NCI-H2081 (cell line): ENCODE data around the gene GNE.
"Not testable (repeated sequence)": the region's sequence is repeated elsewhere in the genome, so short reads cannot be mapped to it uniquely, and the experiment has no call there.

ENCODE experiments used
- DNase-seq, 2 experiments: peaks; one replicate each; lab custom pipeline; 2025; lab: John Stamatoyannopoulos, UW

The GNE gene

DNA sequence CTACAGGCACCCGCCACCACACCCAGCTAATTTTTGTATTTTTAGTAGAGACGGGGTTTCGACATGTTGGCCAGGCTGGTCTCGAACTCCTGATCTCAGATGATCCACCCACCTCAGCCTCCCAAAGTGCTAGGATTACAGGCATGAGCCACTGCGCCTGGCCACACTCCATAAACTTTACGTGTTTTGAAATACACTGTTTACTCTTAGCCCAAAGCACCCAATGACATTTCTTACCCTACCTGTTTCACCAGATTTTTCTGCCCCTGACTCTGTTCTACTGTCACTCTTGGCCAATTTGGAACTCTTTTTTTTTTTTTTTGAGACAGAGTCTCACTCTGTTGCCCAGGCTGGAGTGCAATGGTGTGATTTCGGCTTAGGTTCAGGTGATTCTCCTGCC, 15.1 kb upstream of the GNE start:
- DNase-seq = not testable (repeated sequence)

DNA sequence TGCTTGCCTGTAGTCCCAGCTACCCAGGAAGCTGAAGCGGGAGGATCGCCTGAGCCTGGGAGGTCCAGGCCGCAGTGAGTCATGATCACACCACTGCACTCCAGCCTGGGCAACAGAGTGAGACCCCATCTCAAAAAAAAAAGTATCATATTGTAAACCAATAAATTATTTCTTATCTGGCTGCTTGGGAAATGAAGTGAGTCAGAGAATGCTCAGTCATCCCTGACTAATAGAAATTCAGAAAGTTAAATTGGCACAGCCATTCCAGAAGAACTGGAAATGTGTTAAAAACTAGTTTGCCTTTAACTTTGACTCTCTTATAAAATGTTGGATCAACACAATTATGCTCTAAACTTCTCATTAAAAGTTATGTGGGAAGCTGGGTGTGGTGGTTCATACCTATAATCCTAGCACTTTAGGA, 9.8 kb upstream of the GNE start:
- DNase-seq = no peak

DNA sequence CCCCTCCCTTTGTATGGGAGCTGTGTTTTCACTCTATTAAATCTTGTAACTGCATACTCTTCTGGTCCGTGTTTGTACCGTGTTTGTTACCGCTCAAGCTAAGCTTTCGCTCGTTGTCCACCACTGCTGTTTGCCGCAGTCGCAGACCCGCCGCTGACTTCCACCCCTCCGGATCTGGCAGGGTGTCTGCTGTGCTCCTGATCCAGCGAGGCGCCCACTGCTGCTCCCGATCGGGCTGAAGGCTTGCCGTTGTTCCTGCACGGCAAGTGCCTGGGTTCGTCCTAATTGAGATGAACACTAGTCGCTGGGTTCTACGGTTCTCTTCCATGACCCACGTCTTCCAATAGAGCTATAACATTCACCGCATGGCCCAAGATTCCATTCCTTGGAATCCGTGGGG, 6.6 kb upstream of the GNE start:
- DNase-seq = no peak

DNA sequence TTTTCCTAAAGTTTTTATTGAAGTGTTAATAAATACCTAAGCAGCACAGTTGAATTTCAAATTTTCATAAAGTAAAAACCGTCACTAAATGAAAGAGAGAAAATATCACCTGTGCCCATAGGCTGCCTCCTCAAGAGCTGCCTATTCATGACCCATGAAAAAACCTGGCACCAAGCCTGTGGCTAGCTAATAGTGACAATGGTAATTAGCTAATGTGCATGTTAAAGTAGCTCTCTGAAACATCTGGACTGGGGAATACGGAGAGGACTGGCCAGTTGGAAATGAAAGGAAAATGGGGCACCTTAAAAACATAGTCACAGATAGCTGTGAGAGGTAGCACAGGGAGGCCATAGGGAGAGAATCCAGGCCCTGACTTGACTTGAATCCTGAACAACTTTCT, 5.4 kb upstream of the GNE start:
- peak in 1 of 2 experiments; percentile 33 for DNase-seq

DNA sequence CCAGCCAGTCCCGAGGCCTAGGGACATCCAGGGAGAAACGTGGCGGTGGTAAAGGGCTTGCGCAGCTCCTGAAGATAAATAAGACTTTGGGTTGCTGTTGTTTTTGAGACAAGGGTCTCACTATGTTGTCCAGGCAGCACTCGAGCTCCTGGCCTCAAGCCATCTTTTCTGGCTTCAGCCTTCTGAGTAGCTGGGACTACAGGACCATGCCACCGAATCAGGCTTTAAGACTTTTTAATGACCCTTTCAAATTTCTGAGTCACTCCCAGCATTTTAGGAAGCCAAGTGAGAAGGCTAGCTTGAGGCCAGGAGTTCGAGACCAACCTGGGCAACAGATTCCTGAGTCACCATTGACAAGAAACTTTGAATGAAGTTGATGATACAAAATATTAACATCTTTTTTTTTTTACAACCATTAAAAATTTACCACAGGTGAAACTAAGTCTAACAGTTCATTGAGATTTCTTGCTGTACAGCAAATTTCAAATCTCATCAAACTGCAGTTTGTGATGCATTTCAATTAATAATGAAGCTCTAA, 817 bp upstream of the GNE start:
- no peak for DNase-seq

DNA sequence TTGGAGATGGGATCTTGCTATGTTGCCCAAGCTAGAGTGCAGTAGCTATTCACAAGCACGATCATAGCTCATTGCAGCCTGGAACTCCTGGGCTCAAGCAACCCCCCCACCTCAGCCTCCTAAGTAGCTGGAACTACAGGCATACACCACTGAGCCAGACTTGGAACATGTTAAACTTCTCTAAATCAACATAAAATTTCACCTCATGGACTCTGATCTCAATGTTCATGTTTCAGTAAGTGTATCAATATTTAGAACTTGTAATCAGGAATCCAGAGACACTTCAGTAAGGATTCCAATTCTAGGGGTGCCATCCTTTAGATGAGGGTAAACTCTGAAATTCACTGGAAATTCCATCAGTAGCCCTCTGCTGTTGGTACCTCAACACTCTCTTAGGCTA, 6.8 kb downstream of the GNE start:
- DNase-seq = no peak

DNA sequence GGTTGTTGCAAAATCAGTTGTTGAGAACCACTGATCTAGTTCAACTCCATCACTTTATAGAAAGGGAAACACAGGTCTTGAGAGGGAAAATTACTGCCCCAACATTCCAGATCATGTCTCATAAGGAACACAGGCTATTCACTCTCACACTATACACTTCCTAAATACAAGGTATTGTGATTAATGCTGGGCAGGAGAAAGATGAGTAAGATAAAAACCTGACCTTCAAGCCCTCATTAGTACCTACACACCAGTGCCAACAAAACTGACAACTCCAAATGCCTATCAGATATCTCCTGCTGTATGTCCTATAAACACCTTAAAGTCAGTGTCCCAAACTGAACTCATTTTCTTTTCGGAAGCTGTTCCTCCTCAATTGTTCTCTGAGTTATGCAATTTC, 8.2 kb downstream of the GNE start:
- DNase-seq = no peak

DNA sequence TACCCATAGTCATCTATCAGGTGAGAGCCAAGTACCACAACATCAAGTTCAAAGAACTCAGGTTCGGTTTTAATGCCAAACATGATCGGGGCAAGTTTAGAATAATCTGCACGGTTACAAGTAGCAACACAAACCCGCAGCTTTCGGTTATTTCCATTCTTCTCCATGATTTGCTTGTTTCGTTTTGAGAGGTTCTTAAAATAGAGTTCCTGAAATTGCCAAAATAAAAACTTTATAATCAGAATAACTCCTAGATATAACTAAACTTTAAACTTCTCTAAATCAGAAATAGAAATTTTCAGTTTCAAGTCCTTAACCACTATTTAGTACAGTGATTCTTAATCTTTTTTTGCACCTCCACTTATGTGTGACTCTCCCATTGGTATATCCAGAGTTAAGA, 9.1 kb downstream of the GNE start:
- no peak for DNase-seq

DNA sequence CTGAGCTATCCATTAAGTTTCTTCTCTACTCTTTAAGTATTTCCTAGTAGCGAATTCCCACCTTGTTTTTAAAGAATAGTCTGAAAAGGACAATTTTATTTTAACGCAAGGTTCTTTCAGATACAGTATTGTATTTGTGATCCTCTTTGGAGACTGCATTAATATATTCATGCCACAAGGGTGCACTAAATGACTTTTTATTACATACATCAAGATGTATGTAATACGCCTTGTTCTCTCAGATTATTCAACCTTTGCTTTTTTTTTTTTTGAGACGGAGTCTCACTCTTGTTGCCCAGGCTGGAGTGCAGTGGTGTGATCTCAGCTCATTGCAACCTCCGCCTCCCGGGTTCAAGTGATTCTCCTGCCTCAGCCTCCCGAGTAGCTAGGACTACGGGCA, 10.2 kb downstream of the GNE start:
- peak; percentile 12 to 15 for DNase-seq

DNA sequence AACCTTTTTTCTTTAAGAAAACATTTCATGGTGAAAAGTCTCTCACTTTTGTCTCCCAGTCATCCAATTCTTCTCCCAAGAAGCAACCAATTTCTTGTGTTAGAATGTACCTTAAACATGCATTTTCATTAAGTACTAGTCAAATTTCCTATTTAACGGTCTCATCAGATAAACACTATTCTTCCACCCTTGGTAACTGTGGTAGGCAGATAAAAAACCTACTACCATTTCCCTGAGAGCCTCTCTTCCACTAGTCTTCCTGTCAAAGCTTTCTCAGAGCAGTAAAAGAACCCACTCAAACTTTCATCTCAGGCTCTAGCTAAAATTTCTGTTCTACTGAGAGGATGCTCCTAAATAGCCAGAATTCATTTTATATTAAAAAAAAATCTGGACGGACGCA, 10.9 kb downstream of the GNE start:
- DNase-seq = no peak

DNA sequence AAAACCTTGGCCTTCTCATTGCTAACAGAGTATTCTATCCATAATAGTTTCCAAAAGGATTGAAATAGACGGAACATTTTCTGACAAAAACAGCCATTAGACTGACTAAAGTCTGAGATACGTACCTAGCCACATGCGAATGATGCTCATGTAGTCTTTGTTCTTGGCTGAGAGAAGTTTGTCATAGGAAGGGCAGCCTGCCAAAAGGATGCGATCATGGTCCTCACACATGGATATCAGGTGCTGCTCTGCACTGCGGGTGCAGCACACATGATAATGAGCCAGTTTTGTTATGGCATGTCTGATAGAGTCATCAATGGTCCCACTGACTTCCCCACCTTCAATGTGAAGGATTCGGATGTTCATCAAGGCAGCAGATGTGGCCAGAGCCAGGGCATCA, 12.3 kb downstream of the GNE start:
- peak in 1 of 2 experiments; percentile 18 for DNase-seq

DNA sequence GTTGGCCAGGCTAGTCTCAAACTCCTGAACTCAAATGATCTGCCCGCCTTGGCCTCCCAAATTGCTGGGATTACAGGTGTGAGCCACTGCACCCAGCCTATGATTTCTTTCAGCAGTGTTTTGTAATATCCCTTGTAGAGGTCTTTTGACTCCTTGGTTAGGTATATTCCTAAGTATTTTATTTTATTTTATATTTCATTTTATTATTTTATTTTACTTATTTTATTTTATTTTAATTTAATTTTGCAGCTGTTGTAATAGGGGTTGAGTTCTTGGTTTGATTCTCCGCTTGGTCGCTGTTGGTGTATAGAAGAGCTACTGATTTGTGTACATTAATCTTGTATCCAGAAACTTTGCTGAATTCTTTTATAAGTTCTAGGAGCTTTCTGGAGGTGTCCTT, 18.6 kb downstream of the GNE start:
- not testable (repeated sequence) for DNase-seq

DNA sequence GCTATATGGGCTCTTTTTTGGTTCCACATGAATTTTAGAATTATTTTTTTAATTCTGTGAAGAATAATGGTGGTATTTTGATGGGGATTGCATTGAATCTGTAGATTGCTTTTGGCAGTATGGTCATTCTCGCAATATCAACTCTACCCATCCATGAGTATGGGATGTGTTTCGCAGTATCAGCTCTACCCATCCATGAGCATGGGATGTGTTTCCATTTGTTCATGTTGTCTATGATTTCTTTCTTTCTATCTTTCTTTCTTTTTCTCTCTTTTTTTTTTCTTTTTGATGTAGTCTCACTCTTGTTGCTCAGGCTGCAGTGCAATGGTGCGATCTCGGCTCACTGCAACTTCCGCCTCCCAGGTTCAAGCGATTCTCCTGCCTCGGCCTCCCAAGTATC, 19.0 kb downstream of the GNE start:
- not testable (repeated sequence) for DNase-seq

DNA sequence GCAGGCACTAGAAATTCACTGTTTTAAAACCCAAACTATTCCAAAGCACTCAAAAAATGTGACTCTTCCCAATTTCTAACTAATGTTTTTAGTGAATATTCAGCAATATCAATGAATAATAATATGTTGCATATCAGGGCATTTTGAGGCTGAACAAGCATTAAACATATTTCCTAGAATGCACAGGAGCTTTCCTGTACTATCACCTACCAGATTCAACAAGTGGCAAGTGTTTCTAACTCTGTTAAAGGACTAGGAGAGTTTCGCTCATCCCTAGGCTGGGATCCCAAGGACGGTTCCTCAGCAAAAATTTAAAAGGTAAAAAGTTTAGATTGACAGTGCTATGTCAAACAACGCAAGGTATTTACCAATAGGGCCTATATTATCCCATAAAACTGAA, 21.0 kb downstream of the GNE start:
- DNase-seq = no peak

DNA sequence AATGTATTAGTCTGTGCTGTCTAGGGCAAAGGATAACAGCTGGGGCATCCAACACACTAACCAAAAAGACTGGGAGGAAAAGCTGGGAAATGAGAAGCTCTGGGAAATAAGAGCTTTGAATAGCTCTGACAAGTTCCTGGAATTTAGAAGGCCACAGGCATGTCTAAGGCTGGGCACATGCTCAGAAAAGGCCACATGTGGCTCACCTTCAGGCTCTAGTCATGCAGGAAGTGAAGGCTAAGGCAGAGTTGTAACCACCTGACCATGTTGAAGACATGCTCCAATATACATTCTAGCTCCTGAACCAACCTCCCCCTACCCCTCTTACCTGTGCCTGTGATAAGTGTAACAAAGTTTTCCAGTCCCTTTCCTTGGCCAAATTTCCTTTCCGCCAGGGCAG, 35.8 kb downstream of the GNE start:
- no peak for DNase-seq

DNA sequence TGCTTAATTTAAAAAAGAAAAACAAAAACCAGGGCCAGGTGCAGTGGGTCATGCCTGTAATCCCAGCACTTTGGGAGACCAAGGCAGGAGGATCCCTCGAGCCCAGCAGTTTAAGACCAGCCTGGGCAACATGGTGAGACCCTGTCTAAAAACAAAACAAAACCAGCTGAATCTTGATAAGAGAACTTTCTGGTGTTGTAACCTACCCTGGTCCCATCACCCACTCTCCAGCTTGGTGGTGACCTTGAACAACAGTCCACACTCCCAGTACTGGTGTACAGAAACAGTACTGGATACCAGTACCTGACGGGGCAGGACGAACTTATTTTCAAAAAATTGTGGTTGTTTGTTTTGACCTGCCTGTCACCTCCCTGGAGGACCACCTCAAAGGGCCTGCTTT, 36.6 kb downstream of the GNE start:
- DNase-seq = no peak

DNA sequence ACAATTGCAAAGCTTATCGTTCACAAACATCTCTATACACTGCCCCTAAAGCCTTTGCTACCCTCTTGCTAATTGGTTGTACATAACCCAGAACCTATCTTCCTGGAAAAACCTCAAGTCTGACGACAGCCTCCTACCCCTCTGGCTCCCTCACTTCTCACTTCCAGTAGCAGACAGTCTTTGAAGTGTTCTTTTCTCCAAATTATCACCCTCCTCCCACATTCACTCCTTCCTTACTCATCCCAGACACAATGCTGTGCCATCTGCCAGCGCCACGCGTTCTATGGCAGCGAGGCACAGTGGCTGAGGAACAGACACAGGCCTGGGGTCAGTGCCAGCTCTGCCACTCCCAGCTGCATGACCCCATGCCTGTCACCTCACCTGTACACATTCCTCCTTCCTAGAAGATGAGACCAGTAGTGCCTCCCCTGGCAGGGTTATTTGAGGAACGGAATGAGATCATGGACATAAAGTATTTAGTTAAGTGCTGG, 39.8 kb downstream of the GNE start:
- no peak for DNase-seq

DNA sequence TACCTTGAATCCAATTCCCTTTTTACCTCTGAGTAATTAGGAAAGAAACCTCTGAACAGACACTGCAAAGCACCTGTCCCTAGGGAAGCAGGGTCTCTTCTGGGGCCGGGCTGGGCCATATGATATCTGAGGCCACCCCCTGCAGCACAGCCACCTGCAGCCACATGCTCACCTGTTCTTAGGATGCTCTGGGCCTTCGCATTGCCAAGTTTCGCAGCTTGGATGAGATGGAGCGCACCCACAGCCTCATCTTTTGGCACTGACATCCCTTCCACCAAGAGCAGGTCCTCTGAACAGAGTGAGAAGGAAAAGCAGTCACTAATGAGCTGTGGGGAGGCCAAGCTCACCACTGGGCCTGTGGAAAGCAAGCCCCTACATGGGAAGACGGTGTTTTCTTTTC, 40.2 kb downstream of the GNE start:
- DNase-seq = peak; percentile 54 to 67

DNA sequence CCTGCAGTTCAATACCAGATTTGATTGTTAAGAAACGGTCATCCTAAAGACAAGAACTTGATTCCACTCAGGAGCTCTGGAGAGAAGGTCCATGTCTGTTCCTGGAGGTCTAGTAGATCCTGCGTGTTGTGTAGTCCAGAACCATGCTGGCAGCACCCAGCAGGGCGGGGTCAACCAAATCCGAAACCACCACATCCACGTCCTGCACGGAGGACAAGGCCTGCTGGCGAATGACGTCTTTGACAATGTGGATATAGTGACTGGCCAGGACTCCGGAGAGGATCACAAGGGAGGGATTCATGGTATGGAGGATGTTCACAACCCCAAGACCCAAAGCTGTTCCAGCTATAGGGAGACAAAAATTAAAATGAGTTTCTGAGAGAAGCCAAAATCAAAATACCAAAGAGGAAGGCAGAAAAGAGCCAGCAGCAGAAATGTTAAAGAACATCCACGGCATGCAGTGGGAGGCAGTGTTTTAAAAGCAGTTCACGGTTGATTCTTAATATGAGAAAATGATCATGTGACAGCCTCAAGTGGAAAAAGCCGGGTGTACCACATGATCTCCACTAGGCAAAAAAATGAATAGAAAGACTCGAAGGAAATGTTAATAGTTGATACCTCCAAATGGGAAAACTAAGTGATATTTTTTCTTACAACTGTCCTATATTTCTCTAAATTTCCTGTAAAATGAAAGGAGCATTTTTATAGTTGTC, 40.8 kb downstream of the GNE start:
- no peak for DNase-seq

DNA sequence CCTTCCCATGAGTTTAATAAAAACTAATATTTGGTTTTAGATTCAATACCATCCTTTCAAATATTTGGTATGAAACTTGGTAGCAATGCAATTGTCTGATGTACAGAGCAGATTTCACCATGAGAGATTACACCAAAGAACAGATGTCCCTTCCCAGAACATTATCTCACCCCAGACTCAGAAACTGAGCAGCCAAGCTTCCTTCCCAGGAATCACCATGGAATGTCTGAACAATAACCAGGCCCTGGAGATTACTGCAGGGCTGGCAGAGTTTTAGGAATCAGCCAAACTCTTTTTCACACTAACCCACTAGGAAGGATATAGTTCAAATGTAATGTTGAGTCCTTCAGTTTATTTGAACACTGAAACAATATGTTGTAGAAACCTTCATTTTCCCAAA, 43.7 kb downstream of the GNE start:
- no peak for DNase-seq

DNA sequence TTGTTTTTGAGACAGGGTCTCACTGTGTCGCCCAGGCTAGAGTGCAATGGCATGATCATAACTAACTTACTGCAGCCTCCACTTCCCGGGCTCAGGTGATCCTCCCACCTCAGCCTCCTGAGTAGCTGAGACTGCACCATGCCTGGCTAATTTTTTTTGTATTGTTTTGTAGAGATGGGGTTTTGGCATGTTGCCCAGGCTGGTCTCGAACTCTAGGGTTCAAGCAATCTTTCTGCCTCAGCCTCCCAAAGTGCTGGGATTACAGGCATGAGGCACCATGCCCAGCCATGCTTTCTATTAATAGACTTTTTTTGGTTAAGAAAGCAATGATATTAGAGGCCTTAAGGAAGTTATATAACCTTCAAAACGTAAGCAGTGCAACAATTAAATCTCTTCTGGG, 44.3 kb downstream of the GNE start:
- no peak for DNase-seq

DNA sequence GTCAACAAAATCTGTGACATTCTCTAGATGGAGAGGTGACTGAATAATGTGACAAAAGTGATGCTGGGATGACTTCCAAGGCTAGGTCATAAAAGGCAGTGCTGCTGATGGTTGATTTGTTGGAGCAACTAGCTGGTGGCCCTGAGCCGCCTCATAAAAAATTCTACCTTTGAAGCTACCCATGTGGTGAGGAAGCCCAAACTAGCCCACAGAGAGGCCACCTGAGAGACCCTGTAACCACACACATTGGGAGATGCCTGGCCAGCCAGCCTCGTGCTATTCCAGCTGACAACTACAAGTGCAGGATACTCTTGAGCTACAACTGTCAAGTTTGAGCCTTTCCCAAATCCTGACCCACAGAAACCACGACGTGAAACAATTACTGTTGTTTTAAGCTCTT, 44.9 kb downstream of the GNE start:
- no peak for DNase-seq

DNA sequence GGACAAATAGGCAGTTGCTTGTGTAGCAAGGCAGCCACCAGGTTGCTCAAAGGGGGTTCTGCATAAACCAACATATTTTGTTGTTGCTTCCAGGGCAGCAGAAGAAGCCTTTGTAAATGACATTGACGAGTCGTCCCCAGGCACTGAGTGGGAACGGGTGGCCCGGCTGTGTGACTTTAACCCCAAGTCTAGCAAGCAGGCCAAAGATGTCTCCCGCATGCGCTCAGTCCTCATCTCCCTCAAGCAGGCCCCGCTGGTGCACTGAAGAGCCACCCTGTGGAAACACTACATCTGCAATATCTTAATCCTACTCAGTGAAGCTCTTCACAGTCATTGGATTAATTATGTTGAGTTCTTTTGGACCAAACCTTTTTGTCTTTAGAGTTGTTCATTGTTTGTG, 46.7 kb downstream of the GNE start:
- DNase-seq = no peak

DNA sequence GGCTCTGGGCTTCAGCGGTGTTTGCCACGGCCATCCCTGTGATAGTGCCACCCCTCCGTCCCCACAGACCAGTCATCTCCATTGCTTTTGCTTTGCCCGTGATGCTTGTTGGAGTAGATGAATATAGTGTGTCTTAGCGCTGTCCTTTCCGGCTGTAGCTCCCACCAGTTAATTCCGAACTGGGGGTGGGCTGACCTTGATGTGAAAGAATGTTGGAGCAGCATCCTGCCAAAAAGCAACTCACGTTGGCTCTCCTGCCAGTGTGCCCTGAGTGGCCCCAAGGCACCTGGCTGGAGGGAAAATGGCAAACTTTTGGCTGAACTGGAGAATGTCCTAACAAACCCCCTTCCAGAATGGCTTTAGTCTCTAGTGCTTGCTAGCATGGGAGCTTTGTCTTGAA, 47.5 kb downstream of the GNE start:
- DNase-seq = no peak
